GM18507 (cell line): Measurements from ENCODE around the gene SNN.

Source experiments
- DNase-seq: peaks from one replicate; pipeline ENCODE4 v3.0.0; 2011; ENCODE audit warnings: low read depth; ENCODE audit not compliant: insufficient read length; ENCODE audit errors: extremely low spot score
- FAIRE-seq: peaks from 2 replicates; lab custom pipeline; 2011; peaks lifted over from hg19 to GRCh38; lab: Jason Lieb, UNC

The SNN gene

DNA sequence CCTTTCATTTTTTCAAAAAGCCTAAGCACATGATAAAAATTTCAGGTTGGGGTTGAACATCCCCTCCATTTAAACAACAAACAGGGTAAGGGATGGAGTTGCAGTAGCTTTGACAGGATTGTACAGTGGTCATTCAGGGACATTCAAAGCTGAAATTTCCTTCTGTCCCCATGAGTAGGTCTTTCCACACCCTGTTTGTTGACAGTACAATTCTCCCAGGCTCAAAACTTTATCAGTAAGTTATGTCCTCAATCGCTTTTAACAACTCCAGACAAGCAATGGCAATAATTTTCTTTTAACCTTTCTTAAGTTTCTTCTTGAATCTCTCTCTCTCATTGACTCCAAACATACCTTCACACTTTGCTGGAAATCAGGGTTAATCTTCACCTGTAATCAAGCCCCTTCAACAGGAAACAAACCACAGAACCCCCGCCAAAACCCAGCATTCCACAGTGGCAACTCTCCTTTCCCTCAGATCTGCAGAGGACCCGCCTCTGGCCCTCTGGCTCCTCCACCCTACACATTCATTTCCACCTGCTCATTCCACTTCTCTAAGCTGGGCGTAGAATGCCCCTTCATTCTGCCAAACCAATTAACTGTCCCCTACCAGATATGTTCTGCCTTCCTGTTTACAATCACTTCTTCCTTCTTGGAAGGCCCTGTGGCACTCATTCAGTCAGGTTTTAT is 53.7 kb downstream of the SNN start:
- FAIRE-seq (no peak), DNase-seq (no peak)

DNA sequence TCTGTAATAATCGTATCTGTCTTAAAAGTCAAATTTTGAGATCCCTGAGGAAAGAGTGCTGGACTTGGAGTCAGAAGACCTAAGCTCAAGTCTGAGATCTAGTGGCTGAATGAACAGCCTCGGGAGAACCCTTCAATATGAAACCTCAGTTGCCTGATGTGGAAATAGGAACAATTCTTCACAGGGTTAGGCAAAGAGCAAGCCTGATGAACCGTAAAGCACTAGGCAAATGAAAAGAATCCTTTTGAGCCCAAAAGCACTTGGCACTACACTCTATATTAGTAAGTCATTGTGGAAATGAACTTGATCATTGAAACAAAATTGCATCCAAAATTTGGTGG is 54.2 kb downstream of the SNN start:
- FAIRE-seq (no peak), DNase-seq (no peak)

DNA sequence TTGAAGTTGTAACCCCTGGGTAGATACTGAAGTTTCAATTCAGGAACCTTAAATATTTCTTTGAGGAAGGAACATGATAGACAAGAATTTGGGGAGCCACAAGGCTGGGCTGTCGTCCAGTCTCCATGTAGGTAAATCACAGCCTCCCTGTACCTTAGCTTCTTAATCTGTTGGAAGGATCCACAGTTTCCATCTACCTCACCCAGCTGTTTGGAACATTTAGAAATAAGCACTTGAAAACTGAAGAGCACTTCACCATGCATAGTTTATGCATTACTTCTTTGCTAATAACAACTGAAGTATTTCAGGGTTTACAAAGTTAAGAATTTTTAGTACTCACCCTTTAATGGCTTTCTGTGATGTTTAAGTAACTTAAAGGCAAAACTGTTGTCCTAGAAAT is 57.2 kb downstream of the SNN start:
- DNase-seq (no peak), FAIRE-seq (no peak)

DNA sequence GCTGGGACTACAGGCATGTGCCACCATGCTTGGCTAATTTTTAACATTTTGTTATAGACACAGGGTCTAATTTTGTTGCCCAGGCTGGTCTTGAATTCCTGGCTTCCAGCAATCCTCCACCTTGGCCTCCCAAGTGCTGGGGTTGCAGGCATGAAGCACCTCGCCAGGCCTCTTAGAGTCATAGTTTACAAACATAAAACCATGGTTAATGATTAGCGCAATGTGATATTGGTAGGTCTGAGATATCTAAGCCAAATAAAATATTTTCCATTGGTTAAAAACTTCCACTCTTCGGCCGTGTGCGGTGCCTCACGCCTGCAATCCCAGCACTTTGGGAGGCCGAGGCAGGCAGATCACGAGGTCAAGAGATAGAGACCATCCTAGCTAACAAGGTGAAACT is 57.8 kb downstream of the SNN start:
- no peak for DNase-seq
- no peak for FAIRE-seq

DNA sequence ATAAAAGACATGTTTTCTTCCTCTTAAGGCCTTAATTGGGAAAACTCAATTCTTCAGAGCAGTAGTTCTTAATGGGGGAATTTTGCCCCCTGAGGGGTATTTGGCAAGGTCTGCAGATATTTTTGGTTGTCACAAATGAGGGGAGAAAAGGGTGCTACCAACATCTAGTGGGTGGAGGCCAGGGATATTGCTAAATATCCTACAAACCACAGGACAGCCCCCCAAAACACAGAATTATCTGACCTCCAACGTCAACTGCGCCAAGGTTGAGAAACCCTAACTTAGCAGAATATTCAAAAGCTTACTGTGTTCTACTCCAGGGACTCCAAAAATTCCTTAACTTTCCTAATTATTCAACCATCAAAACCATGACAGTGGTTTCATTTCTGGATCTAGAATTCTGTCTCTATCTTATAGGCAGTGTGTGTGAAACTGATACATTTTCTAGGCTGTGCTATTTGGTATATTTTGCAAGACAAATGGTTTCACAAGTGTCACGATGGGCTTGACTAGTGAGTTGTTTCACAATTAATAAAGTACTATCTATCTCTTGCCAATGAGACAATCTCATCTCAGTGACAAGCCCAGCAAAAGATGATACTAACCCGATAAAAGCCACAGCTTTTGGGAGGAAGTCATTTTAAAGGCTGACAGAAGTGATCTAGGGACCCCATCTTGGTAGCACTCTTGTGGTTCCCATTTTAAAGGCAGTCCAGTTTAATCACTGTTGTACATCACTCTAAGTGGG is 59.7 kb downstream of the SNN start:
- DNase-seq (no peak), FAIRE-seq (no peak)
